ENCODE measurements around the gene CCIN. TPM values are rescaled to one million over a fixed set of nuclear protein-coding genes. Genes with fewer than 3 reads are reported as not detected.

CCIN gene
- total and polyA plus RNA-seq, 3 experiments from 2014 or later = 0.14 TPM; not detected in 2

GRCh38 chr9:36141288-36141687 lies 27.9 kb upstream of the CCIN start:
- no peak for DNase-seq
- Mint-ChIP-seq H3K36me3 (peaks cover 11 to 18% (median 12%) of the 10 kb centered on the region in 3 donors), H3K9me3 (peaks cover 0 to 10% (median 5%) of the 10 kb centered on the region in 5 donors), H3K27me3 (peaks cover 0 to 3% of the 10 kb centered on the region in 2 donors), H3K4me3 (peak overlapping the region in 5 of 7 donors; percentile 73 to 97 (median 93)), H3K27ac (peak overlapping the region; percentile 71 to 99 (median 91)), H3K4me1 (peaks cover 92 to 93% (median 93%) of the 10 kb centered on the region in 3 donors)
- peaks cover 92% of the 10 kb centered on the region for H3K4me1 ChIP-seq (ENCODE audit: insufficient read depth, low read length)
- H3K27me3 ChIP-seq (ENCODE audit: insufficient read depth, low read length, poor library complexity, severe bottlenecking) = no peaks in the 10 kb centered on the region
- H3K27ac ChIP-seq (ENCODE audit: low read depth, low read length) = no peak overlapping the region
- H3K9me3 ChIP-seq (ENCODE audit: low read length) = peaks cover 5% of the 10 kb centered on the region
- CTCF ChIA-PET = interaction anchor here (4.3 to 6.2 kb wide), 3 partner anchors 25 to 39 kb away, joined by 25 to 65 read pairs (median 30); partner anchors contain the start of gene CCIN
- POLR2A ChIA-PET = interaction anchor here (1.9 kb wide), 1 partner anchor 7 kb away, joined by 8 read pairs; no protein-coding TSS in a partner anchor
- H3K36me3 ChIP-seq (ENCODE audit: insufficient read depth, low read length) = no peaks in the 10 kb centered on the region
- H3K4me3 ChIP-seq (ENCODE audit: low read length) = no peak overlapping the region

- POLR2A ChIA-PET = no interaction called here
- H3K4me3 ChIP-seq (ENCODE audit: low read length) = peak overlapping the region; percentile 12
Observed at GRCh38 chr9:36141761-36142160, 27.4 kb upstream of the CCIN start.

GRCh38 chr9:36142510-36143244 lies 26.5 kb upstream of the CCIN start:
- CTCF ChIA-PET = interaction anchor here (1.5 to 4.6 kb wide), 3 partner anchors 19 to 40 kb away, joined by 4 to 30 read pairs (median 25); no protein-coding TSS in a partner anchor
- no peaks in the 10 kb centered on the region for H3K27me3 ChIP-seq (ENCODE audit: insufficient read depth, low read length, poor library complexity, severe bottlenecking)

More at GRCh38 chr9:36141761-36142160, 27.4 kb upstream of the CCIN start:
- Mint-ChIP-seq H3K4me1 (peaks cover 94 to 97% (median 96%) of the 10 kb centered on the region in 3 donors), H3K9me3 (peaks cover 0 to 10% (median 6%) of the 10 kb centered on the region in 5 donors), H3K27me3 (peaks cover 0 to 3% of the 10 kb centered on the region in 2 donors), H3K27ac (peak overlapping the region; percentile 62 to 99 (median 97)), H3K4me3 (peak overlapping the region in 6 of 7 donors; percentile 65 to 97 (median 94)), H3K36me3 (peaks cover 12 to 19% (median 14%) of the 10 kb centered on the region in 3 donors)
- H3K9me3 ChIP-seq (ENCODE audit: low read length) = peaks cover 5% of the 10 kb centered on the region
- no peak for DNase-seq
- H3K27me3 ChIP-seq (ENCODE audit: insufficient read depth, low read length, poor library complexity, severe bottlenecking) = no peaks in the 10 kb centered on the region
- H3K36me3 ChIP-seq (ENCODE audit: insufficient read depth, low read length) = no peaks in the 10 kb centered on the region
- CTCF ChIA-PET = interaction anchor here (4.3 to 4.6 kb wide), 2 partner anchors 25 to 39 kb away, joined by 25 to 30 read pairs; no protein-coding TSS in a partner anchor
- peaks cover 96% of the 10 kb centered on the region for H3K4me1 ChIP-seq (ENCODE audit: insufficient read depth, low read length)
- H3K27ac ChIP-seq (ENCODE audit: low read depth, low read length) = no peak overlapping the region

GRCh38 chr9:36143245-36143641 lies 25.9 kb upstream of the CCIN start:
- Histone ChIP-seq H3K4me1 (ENCODE audit: insufficient read depth, low read length) (peaks cover 99% of the 10 kb centered on the region), H3K27me3 (ENCODE audit: insufficient read depth, low read length, poor library complexity, severe bottlenecking) (no peaks in the 10 kb centered on the region), H3K36me3 (ENCODE audit: insufficient read depth, low read length) (no peaks in the 10 kb centered on the region), H3K27ac (ENCODE audit: low read depth, low read length) (peak overlapping the region; percentile 52), H3K9me3 (ENCODE audit: low read length) (peaks cover 5% of the 10 kb centered on the region), H3K4me3 (ENCODE audit: low read length) (peak overlapping the region; percentile 61)
- no peak for DNase-seq
- H3K9me3 Mint-ChIP-seq = peaks cover 0 to 9% (median 6%) of the 10 kb centered on the region in 5 donors
- peaks cover 0 to 3% of the 10 kb centered on the region in 2 donors for H3K27me3 Mint-ChIP-seq
- ChIA-PET CTCF (interaction anchor here (0.7 to 4.6 kb wide), 5 partner anchors 9 to 41 kb away, joined by 3 to 30 read pairs (median 4); no protein-coding TSS in a partner anchor), POLR2A (no interaction called here)
- peak overlapping the region; percentile 96 to 99 (median 98) for H3K27ac Mint-ChIP-seq
- peak overlapping the region; percentile 86 to 97 (median 93) for H3K4me3 Mint-ChIP-seq
- peaks cover 95 to 98% (median 98%) of the 10 kb centered on the region in 3 donors for H3K4me1 Mint-ChIP-seq
- H3K36me3 Mint-ChIP-seq = peaks cover 12 to 19% (median 18%) of the 10 kb centered on the region in 3 donors

More at GRCh38 chr9:36142510-36143244, 26.5 kb upstream of the CCIN start:
- peaks cover 0 to 3% of the 10 kb centered on the region in 2 donors for H3K27me3 Mint-ChIP-seq
- peaks cover 12 to 19% (median 18%) of the 10 kb centered on the region in 3 donors for H3K36me3 Mint-ChIP-seq
- H3K4me3 ChIP-seq (ENCODE audit: low read length) = peak overlapping the region; percentile 61
- H3K27ac Mint-ChIP-seq = peak overlapping the region; percentile 96 to 99 (median 98)
- H3K27ac ChIP-seq (ENCODE audit: low read depth, low read length) = peak overlapping the region; percentile 52
- H3K9me3 Mint-ChIP-seq = peaks cover 0 to 9% (median 6%) of the 10 kb centered on the region in 5 donors
- H3K9me3 ChIP-seq (ENCODE audit: low read length) = peaks cover 5% of the 10 kb centered on the region
- H3K4me3 Mint-ChIP-seq = peak overlapping the region; percentile 86 to 97 (median 93)
- H3K4me1 ChIP-seq (ENCODE audit: insufficient read depth, low read length) = peaks cover 99% of the 10 kb centered on the region
- H3K36me3 ChIP-seq (ENCODE audit: insufficient read depth, low read length) = no peaks in the 10 kb centered on the region
- peaks cover 95 to 98% (median 98%) of the 10 kb centered on the region in 3 donors for H3K4me1 Mint-ChIP-seq
- POLR2A ChIA-PET = no interaction called here
- no peak for DNase-seq

GRCh38 chr9:36144309-36145232 lies 24.6 kb upstream of the CCIN start:
- peaks cover 92 to 97% (median 95%) of the 10 kb centered on the region in 3 donors for H3K4me1 Mint-ChIP-seq
- peaks cover 98% of the 10 kb centered on the region for H3K4me1 ChIP-seq (ENCODE audit: insufficient read depth, low read length)
- no peaks in the 10 kb centered on the region for H3K27me3 ChIP-seq (ENCODE audit: insufficient read depth, low read length, poor library complexity, severe bottlenecking)
- H3K36me3 Mint-ChIP-seq = peaks cover 12 to 19% (median 18%) of the 10 kb centered on the region in 3 donors
- peaks cover 0 to 9% (median 6%) of the 10 kb centered on the region in 5 donors for H3K9me3 Mint-ChIP-seq
- ChIA-PET POLR2A (no interaction called here), CTCF (interaction anchor here (0.9 to 4.6 kb wide), 5 partner anchors 8 to 45 kb away, joined by 3 to 30 read pairs (median 4); partner anchors contain the start of gene GLIPR2)
- no peaks in the 10 kb centered on the region for H3K36me3 ChIP-seq (ENCODE audit: insufficient read depth, low read length)
- peak overlapping the region; percentile 52 for H3K27ac ChIP-seq (ENCODE audit: low read depth, low read length)
- peak overlapping the region; percentile 61 for H3K4me3 ChIP-seq (ENCODE audit: low read length)
- peaks cover 5% of the 10 kb centered on the region for H3K9me3 ChIP-seq (ENCODE audit: low read length)
- DNase-seq = peak in 2 of 5 donors; percentile 20 to 38
- peak overlapping the region; percentile 96 to 99 (median 98) for H3K27ac Mint-ChIP-seq
- H3K4me3 Mint-ChIP-seq = peak overlapping the region; percentile 86 to 97 (median 93)
- peaks cover 0 to 3% of the 10 kb centered on the region in 2 donors for H3K27me3 Mint-ChIP-seq

GRCh38 chr9:36145970-36146369 lies 23.2 kb upstream of the CCIN start:
- peaks cover 5% of the 10 kb centered on the region for H3K9me3 ChIP-seq (ENCODE audit: low read length)
- H3K36me3 ChIP-seq (ENCODE audit: insufficient read depth, low read length) = no peaks in the 10 kb centered on the region
- Mint-ChIP-seq H3K9me3 (peaks cover 0 to 9% (median 6%) of the 10 kb centered on the region in 5 donors), H3K4me1 (peaks cover 91 to 97% (median 91%) of the 10 kb centered on the region in 3 donors), H3K4me3 (peak overlapping the region; percentile 39 to 97 (median 93)), H3K27ac (peak overlapping the region; percentile 79 to 99 (median 98)), H3K36me3 (peaks cover 12 to 24% (median 20%) of the 10 kb centered on the region in 3 donors), H3K27me3 (peaks cover 0 to 3% of the 10 kb centered on the region in 2 donors)
- no peak overlapping the region for H3K27ac ChIP-seq (ENCODE audit: low read depth, low read length)
- CTCF ChIA-PET = interaction anchor here (3.7 to 4.4 kb wide), 2 partner anchors 20 to 44 kb away, joined by 28 to 29 read pairs; no protein-coding TSS in a partner anchor
- no peaks in the 10 kb centered on the region for H3K27me3 ChIP-seq (ENCODE audit: insufficient read depth, low read length, poor library complexity, severe bottlenecking)
- no peak overlapping the region for H3K4me3 ChIP-seq (ENCODE audit: low read length)
- H3K4me1 ChIP-seq (ENCODE audit: insufficient read depth, low read length) = peaks cover 98% of the 10 kb centered on the region
- POLR2A ChIA-PET = no interaction called here
- DNase-seq = no peak

GRCh38 chr9:36146651-36147050 lies 22.5 kb upstream of the CCIN start:
- Histone ChIP-seq H3K27ac (ENCODE audit: low read depth, low read length) (no peak overlapping the region), H3K4me3 (ENCODE audit: low read length) (no peak overlapping the region), H3K27me3 (ENCODE audit: insufficient read depth, low read length, poor library complexity, severe bottlenecking) (no peaks in the 10 kb centered on the region), H3K9me3 (ENCODE audit: low read length) (peaks cover 5% of the 10 kb centered on the region), H3K36me3 (ENCODE audit: insufficient read depth, low read length) (no peaks in the 10 kb centered on the region), H3K4me1 (ENCODE audit: insufficient read depth, low read length) (peaks cover 98% of the 10 kb centered on the region)
- Mint-ChIP-seq H3K27ac (peak overlapping the region; percentile 77 to 99 (median 96)), H3K27me3 (peaks cover 0 to 3% of the 10 kb centered on the region in 2 donors), H3K9me3 (peaks cover 0 to 9% (median 6%) of the 10 kb centered on the region in 5 donors), H3K4me3 (peak overlapping the region in 3 of 7 donors; percentile 93 to 97 (median 96)), H3K4me1 (peaks cover 91 to 98% (median 92%) of the 10 kb centered on the region in 3 donors), H3K36me3 (peaks cover 12 to 24% (median 24%) of the 10 kb centered on the region in 3 donors)
- ChIA-PET POLR2A (interaction anchor here (1.1 kb wide), 1 partner anchor 10 kb away, joined by 3 read pairs; the partner anchor contains the start of gene GLIPR2), CTCF (interaction anchor here (3.7 to 4.4 kb wide), 2 partner anchors 20 to 44 kb away, joined by 28 to 29 read pairs; no protein-coding TSS in a partner anchor)
- no peak for DNase-seq

Data from CD8-positive, alpha-beta memory T cell (primary cell).